Endodermal cell (in vitro differentiated cells): Measurements from ENCODE around the gene LGALS9C. TPM values are rescaled to one million over a fixed set of nuclear protein-coding genes. Genes with fewer than 3 reads are reported as not detected.
"Not testable (repeated sequence)": the region's sequence is repeated elsewhere in the genome, so short reads cannot be mapped to it uniquely, and the experiment has no call there.

Experiments used
- DNase-seq: peaks from one replicate; pipeline ENCODE4 v3.0.0-alpha.2; 2017
- H3K27ac ChIP-seq: 2 replicates; pipeline ENCODE4 v1.5.1; 2013; ENCODE audit warnings: mild to moderate bottlenecking, low read depth, low read length, moderate library complexity
- H3K27me3 ChIP-seq: 2 replicates; pipeline ENCODE4 v1.6.1; 2013; ENCODE audit warnings: mild to moderate bottlenecking, low read length, moderate library complexity; ENCODE audit not compliant: insufficient read depth, control insufficient read depth, poor library complexity, severe bottlenecking
- H3K36me3 ChIP-seq: 2 replicates; pipeline ENCODE4 v1.7.0; 2013; ENCODE audit warnings: mild to moderate bottlenecking, low read length, moderate library complexity; ENCODE audit not compliant: control insufficient read depth, insufficient read depth
- H3K4me1 ChIP-seq: one replicate; pipeline ENCODE4 v1.7.0; 2013; ENCODE audit warnings: low read length; ENCODE audit not compliant: control insufficient read depth, insufficient read depth
- H3K4me3 ChIP-seq: 2 replicates; pipeline ENCODE4 v1.5.1; 2013; ENCODE audit warnings: mild to moderate bottlenecking, low read length, moderate library complexity
- H3K9ac ChIP-seq: 2 replicates; pipeline ENCODE4 v1.6.1; 2013; ENCODE audit warnings: mild to moderate bottlenecking, low read length, moderate library complexity; ENCODE audit not compliant: poor library complexity, severe bottlenecking; ENCODE audit errors: extremely low read depth
- H3K9me3 ChIP-seq: 2 replicates; pipeline ENCODE4 v1.6.1; 2013; ENCODE audit warnings: mild to moderate bottlenecking, low read length, moderate library complexity; ENCODE audit not compliant: control insufficient read depth
- H3K27ac Mint-ChIP-seq: 2 replicates; pipeline ENCODE4 v1.8.0; 2020; ENCODE audit warnings: mixed read lengths
- H3K27me3 Mint-ChIP-seq: 2 replicates; pipeline ENCODE4 v1.8.0; 2021; ENCODE audit warnings: mild to moderate bottlenecking, mixed read lengths; ENCODE audit not compliant: insufficient read depth
- H3K36me3 Mint-ChIP-seq: 2 replicates; pipeline ENCODE4 v1.8.0; 2020; ENCODE audit warnings: low read depth, mixed read lengths
- H3K4me1 Mint-ChIP-seq: 2 replicates; pipeline ENCODE4 v1.8.0; 2020; ENCODE audit warnings: mixed read lengths
- H3K4me3 Mint-ChIP-seq: 2 replicates; pipeline ENCODE4 v1.8.0; 2020; ENCODE audit warnings: mild to moderate bottlenecking, moderate library complexity, mixed read lengths
- H3K9me3 Mint-ChIP-seq: 2 replicates; pipeline ENCODE4 v1.8.0; 2020; ENCODE audit warnings: mild to moderate bottlenecking, mixed read lengths
- WGBS, 2 experiments: methylation state at CpG; one replicate each; pipeline versions ENCODE4 v1.1.5 to v1.1.7; 2013; ENCODE audit warnings: missing lambda C conversion rate in 2 of 2, mixed read lengths in 1 of 2; ENCODE audit not compliant: insufficient coverage in 1 of 2, insufficient read length in 1 of 2; 5-methylcytosine and 5-hydroxymethylcytosine counted together
- total RNA-seq, 2 donors: library from RNA; stranded (reverse); fragmentation: NEBNext Ultra II Directional in 1 of 2; extraction: Animal tissue kit (Norgen Biotek cat#: 25700) in 1 of 2; gene quantifications; 2 replicates in 1 of 2; 3 replicates in 1 of 2; pipeline ENCODE4 v1.2.1, GENCODE V29; 2021

Gene LGALS9C
- total RNA-seq, 2 donors from 2014 or later, result not detected

- WGBS, 2 experiments, result no CpG with 5 or more reads among the region's 2 CpGs
- H3K27ac ChIP-seq, H3K4me3 Mint-ChIP-seq, H3K27ac Mint-ChIP-seq, H3K4me1 ChIP-seq, H3K4me3 ChIP-seq, H3K36me3 ChIP-seq, H3K9ac ChIP-seq, H3K9me3 ChIP-seq, DNase-seq, H3K36me3 Mint-ChIP-seq, H3K4me1 Mint-ChIP-seq, H3K27me3 ChIP-seq, H3K27me3 Mint-ChIP-seq, H3K9me3 Mint-ChIP-seq: not testable (repeated sequence)
Observed at GRCh38 chr17:18448311-18448710, 28.3 kb upstream of the LGALS9C start.

GRCh38 chr17:18449833-18450232, 26.8 kb upstream of the LGALS9C start:
- H3K27ac Mint-ChIP-seq, H3K4me1 ChIP-seq, DNase-seq, H3K9ac ChIP-seq, H3K4me3 Mint-ChIP-seq, H3K27ac ChIP-seq, H3K27me3 ChIP-seq, H3K4me3 ChIP-seq, H3K27me3 Mint-ChIP-seq, H3K9me3 ChIP-seq, H3K36me3 Mint-ChIP-seq, H3K36me3 ChIP-seq, H3K4me1 Mint-ChIP-seq, H3K9me3 Mint-ChIP-seq: not testable (repeated sequence)
- WGBS, 2 experiments, result 88% methylated on average over 1 of the region's 7 CpGs; no CpG with 5 or more reads in 1 of the 2 experiments

- H3K27me3 ChIP-seq, H3K4me1 ChIP-seq, H3K27ac Mint-ChIP-seq, H3K9me3 ChIP-seq, H3K9ac ChIP-seq, H3K27me3 Mint-ChIP-seq, H3K36me3 ChIP-seq, H3K4me3 Mint-ChIP-seq, H3K36me3 Mint-ChIP-seq, DNase-seq, H3K9me3 Mint-ChIP-seq, H3K4me3 ChIP-seq, H3K4me1 Mint-ChIP-seq, H3K27ac ChIP-seq: not testable (repeated sequence)
- 88% methylated on average over 2 of the region's 7 CpGs; no CpG with 5 or more reads in 1 of the 2 experiments for WGBS, 2 experiments
Observed at GRCh38 chr17:18450998-18451397, 25.6 kb upstream of the LGALS9C start.

GRCh38 chr17:18451969-18452368, 24.6 kb upstream of the LGALS9C start:
- H3K4me1 ChIP-seq, H3K4me1 Mint-ChIP-seq, H3K36me3 Mint-ChIP-seq, H3K9me3 Mint-ChIP-seq, H3K27ac ChIP-seq, H3K4me3 Mint-ChIP-seq, H3K9me3 ChIP-seq, H3K27me3 ChIP-seq, H3K27me3 Mint-ChIP-seq, H3K9ac ChIP-seq, H3K27ac Mint-ChIP-seq, H3K4me3 ChIP-seq, H3K36me3 ChIP-seq: not testable (repeated sequence)
- WGBS, 2 experiments, result 50 to 89% methylated on average over 1 to 5 of the region's 5 CpGs
- peak; percentile 24 for DNase-seq

GRCh38 chr17:18459035-18459434, 17.6 kb upstream of the LGALS9C start:
- H3K4me1 ChIP-seq, H3K27me3 Mint-ChIP-seq, H3K4me1 Mint-ChIP-seq, H3K9me3 Mint-ChIP-seq, H3K9ac ChIP-seq, H3K36me3 ChIP-seq, H3K27me3 ChIP-seq, H3K27ac ChIP-seq, H3K36me3 Mint-ChIP-seq, H3K4me3 ChIP-seq, H3K27ac Mint-ChIP-seq, H3K9me3 ChIP-seq, H3K4me3 Mint-ChIP-seq: not testable (repeated sequence)
- WGBS, 2 experiments, result 0 to 11% methylated on average over 1 to 6 of the region's 8 CpGs
- DNase-seq, result peak; percentile 53

- H3K4me1 Mint-ChIP-seq, H3K9ac ChIP-seq, H3K4me3 Mint-ChIP-seq, H3K27me3 ChIP-seq, H3K36me3 Mint-ChIP-seq, H3K9me3 Mint-ChIP-seq, H3K36me3 ChIP-seq, H3K4me3 ChIP-seq, DNase-seq, H3K27me3 Mint-ChIP-seq, H3K9me3 ChIP-seq, H3K27ac ChIP-seq, H3K4me1 ChIP-seq: not testable (repeated sequence)
- H3K27ac Mint-ChIP-seq, result peak overlapping the region; percentile 71
- 89 to 93% methylated on average over 7 of the region's 11 CpGs for WGBS, 2 experiments
Observed at GRCh38 chr17:18463831-18464502, 12.6 kb upstream of the LGALS9C start.

GRCh38 chr17:18466250-18466983, 10.2 kb upstream of the LGALS9C start:
- 80 to 92% methylated on average over 1 to 3 of the region's 6 CpGs for WGBS, 2 experiments
- not testable (repeated sequence) for H3K27ac Mint-ChIP-seq, H3K9me3 Mint-ChIP-seq, H3K27me3 ChIP-seq, H3K4me1 Mint-ChIP-seq, H3K4me3 Mint-ChIP-seq, H3K27me3 Mint-ChIP-seq, H3K9me3 ChIP-seq, H3K4me1 ChIP-seq, H3K9ac ChIP-seq, H3K36me3 ChIP-seq, DNase-seq, H3K4me3 ChIP-seq, H3K36me3 Mint-ChIP-seq, H3K27ac ChIP-seq
